ENCODE measurements around the gene PRKN. TPM values are rescaled to one million over a fixed set of nuclear protein-coding genes. Genes with fewer than 3 reads are reported as not detected.

PRKN gene
- total and polyA plus RNA-seq, 2 experiments from 2014 or later: 0.10 to 0.84 TPM

GRCh38 chr6:162082520-162082919, 645.0 kb downstream of the PRKN start:
- no peaks in the 10 kb centered on the region for H4K20me1 ChIP-seq (replicated peaks; ENCODE audit: insufficient read depth)
- Mint-ChIP-seq H3K9me3 (peaks cover 9% of the 10 kb centered on the region; the same call in 1 of the 3 replicates), H3K4me1 (no peaks in the 10 kb centered on the region), H3K4me3 (no peak overlapping the region), H3K27me3 (ENCODE audit: insufficient read depth, low read depth, poor library complexity) (no peaks in the 10 kb centered on the region), H3K27ac (no peak overlapping the region), H3K36me3 (ENCODE audit: low read depth) (no peaks in the 10 kb centered on the region)
- no peaks in the 10 kb centered on the region for H3F3A ChIP-seq (replicated peaks; ENCODE audit: low read depth)
- no peak overlapping the region for H2AFZ ChIP-seq
- no peaks in the 10 kb centered on the region for H3K79me2 ChIP-seq (replicated peaks; ENCODE audit: insufficient read depth)
- H3K9me2 ChIP-seq (ENCODE audit: insufficient read depth): no peaks in the 10 kb centered on the region; the same call in 1 of the 2 replicates
- no peak for TF ChIP-seq STAT1 (IDR thresholded peaks at IDR 0.05; ENCODE audit: unreplicated experiment)
- TF ChIP-seq JUNB (IDR thresholded peaks at IDR 0.05; ENCODE audit: unreplicated experiment): no peak
- no peak for TF ChIP-seq ZNF462 (CRISPR knock-in tag; IDR thresholded peaks at IDR 0.05)
- no peak for TF ChIP-seq ZNF114 (CRISPR knock-in tag; IDR thresholded peaks at IDR 0.05)
- no peak for TF ChIP-seq EZH2 (IDR thresholded peaks at IDR 0.05; ENCODE audit: low read depth, unreplicated experiment)
- TF ChIP-seq CREB1 (CRISPR knock-in tag; IDR thresholded peaks at IDR 0.05; ENCODE audit: low read depth): no peak
- TF ChIP-seq POLR2AphosphoS5 (IDR thresholded peaks at IDR 0.05; ENCODE audit: low read depth): no peak
- no peak for TF ChIP-seq ETS1 (IDR thresholded peaks at IDR 0.05)
- no peak for TF ChIP-seq CTCF (conservative IDR thresholded peaks at IDR 0.05; ENCODE audit: low read depth in 2 of 2)
- no peak for TF ChIP-seq REST (IDR thresholded peaks at IDR 0.05; ENCODE audit: unreplicated experiment)
- no peaks in the 10 kb centered on the region for H3K27me3 ChIP-seq (ENCODE audit: insufficient read depth)
- no peaks in the 10 kb centered on the region for H3K36me3 ChIP-seq (ENCODE audit: insufficient read depth)
- H3K4me3 ChIP-seq: no peak overlapping the region
- DNase-seq (ENCODE audit: low spot score): no peak
- no peak overlapping the region for H3K4me2 ChIP-seq
- no peaks in the 10 kb centered on the region for H3K4me1 ChIP-seq (ENCODE audit: insufficient read depth)
- no peak for ATAC-seq
- H3K27ac ChIP-seq (ENCODE audit: low read depth): no peak overlapping the region

Data from GM23338 (cell line).